Epithelial cell of proximal tubule (primary cell): ENCODE results near the gene ZBTB17. TPM values are rescaled to one million over a fixed set of nuclear protein-coding genes. Genes with fewer than 3 reads are reported as not detected.

ENCODE experiments used
- DNase-seq: peaks from one replicate; pipeline ENCODE4 v3.0.0-alpha.2; 2011; ENCODE audit warnings: low read depth
- H3K4me3 ChIP-seq: 2 replicates; pipeline ENCODE4 v1.5.1; 2011; ENCODE audit warnings: low read depth, mild to moderate bottlenecking, low read length
- CTCF ChIP-seq: conservative IDR thresholded peaks from 2 replicates; pipeline ENCODE4 v1.5.1; 2012; ENCODE audit warnings: low read depth, mild to moderate bottlenecking, low read length
- total RNA-seq: library from RNA; depleted of rRNA; stranded (reverse); fragments of >200 nt; gene quantifications from 2 replicates; pipeline ENCODE4 v1.2.3, GENCODE V29; 2015

The ZBTB17 gene
- total RNA-seq, 1 donor from 2014 or later, result 22.5 TPM

GRCh38 chr1:16018749-16019643 lies 43.1 kb upstream of the ZBTB17 start:
- DNase-seq, result no peak
- no peak overlapping the region for H3K4me3 ChIP-seq
- no peak for TF ChIP-seq CTCF

GRCh38 chr1:16018308-16018707 lies 42.4 kb upstream of the ZBTB17 start:
- TF ChIP-seq CTCF, result no peak
- no peak overlapping the region for H3K4me3 ChIP-seq
- no peak for DNase-seq

GRCh38 chr1:16017461-16018303 lies 41.8 kb upstream of the ZBTB17 start, which contains the start of gene HSPB7:
HSPB7 (minus strand) TSS chr1:16018043; CDS start chr1:16017963, 80 bp downstream.
- TF ChIP-seq CTCF, result no peak
- no peak for DNase-seq
- no peak within 1 kb of the TSS for H3K4me3 ChIP-seq

- TF ChIP-seq CTCF, result no peak
- DNase-seq, result no peak
- no peak overlapping the region for H3K4me3 ChIP-seq
These were observed 41.2 kb upstream of the ZBTB17 start for GRCh38 chr1:16017076-16017460.

- no peak overlapping the region for H3K4me3 ChIP-seq
- DNase-seq, result no peak
- TF ChIP-seq CTCF, result no peak
These were observed 40.3 kb upstream of the ZBTB17 start for GRCh38 chr1:16015960-16016901.

GRCh38 chr1:16015491-16015890 lies 39.6 kb upstream of the ZBTB17 start:
- DNase-seq, result no peak
- no peak for TF ChIP-seq CTCF
- no peak overlapping the region for H3K4me3 ChIP-seq
